H1 (cell line): Measurements from ENCODE around the gene RASSF5. TPM values are rescaled to one million over a fixed set of nuclear protein-coding genes. Genes with fewer than 3 reads are reported as not detected.
"Not testable (repeated sequence)": the region's sequence is repeated elsewhere in the genome, so short reads cannot be mapped to it uniquely, and the experiment has no call there.

ENCODE experiments used
- CTCF ChIA-PET: fragments of 300-600 bp; sonication (Branson Sonifier 250); formaldehyde crosslinking; loops from one replicate; lab custom pipeline; 2021; ENCODE audit not compliant: partially characterized antibody; lab: Charles Lee
- POLR2A ChIA-PET: fragments of 300-600 bp; sonication (Branson Sonifier 250); formaldehyde crosslinking; loops from one replicate; lab custom pipeline; 2021; ENCODE audit warnings: inconsistent platforms; ENCODE audit not compliant: partially characterized antibody; lab: Charles Lee
- DNase-seq, 2 experiments: peaks; one replicate each; pipeline versions ENCODE4 v3.0.0 to v3.0.0-alpha.2; 2010 to 2022; ENCODE audit warnings: low spot score in 2 of 2, low read depth in 1 of 2, mixed read lengths in 1 of 2
- FAIRE-seq: peaks from 2 replicates; lab custom pipeline; 2011; peaks lifted over from hg19 to GRCh38; lab: Jason Lieb, UNC
- H2AFZ ChIP-seq: 2 replicates; pipeline ENCODE4 v1.8.1; 2012; ENCODE audit warnings: low read length, inconsistent platforms
- H2AK5ac ChIP-seq: 2 replicates; pipeline ENCODE4 v1.6.1; 2013; ENCODE audit warnings: low read depth, low read length
- H2BK120ac ChIP-seq: replicated peaks from 2 replicates; pipeline ENCODE3; 2013; ENCODE audit warnings: low read depth, low read length, inconsistent platforms
- H2BK12ac ChIP-seq: 2 replicates; pipeline ENCODE4 v1.6.1; 2013; ENCODE audit warnings: low read depth, low read length
- H2BK15ac ChIP-seq: 2 replicates; pipeline ENCODE4 v1.6.1; 2013; ENCODE audit warnings: low read length
- H2BK20ac ChIP-seq: 2 replicates; pipeline ENCODE4 v1.6.1; 2013; ENCODE audit warnings: low read length
- H2BK5ac ChIP-seq: 2 replicates; pipeline ENCODE4 v1.6.1; 2013; ENCODE audit warnings: low read depth, low read length
- H3K14ac ChIP-seq: 2 replicates; pipeline ENCODE4 v1.6.1; 2013; ENCODE audit warnings: inconsistent platforms; ENCODE audit not compliant: insufficient read length
- H3K18ac ChIP-seq: 2 replicates; pipeline ENCODE4 v1.6.1; 2013; ENCODE audit warnings: low read length; ENCODE audit errors: extremely low read depth
- H3K23ac ChIP-seq: 2 replicates; pipeline ENCODE4 v1.6.1; 2013; ENCODE audit warnings: inconsistent platforms; ENCODE audit not compliant: insufficient read length
- H3K23me2 ChIP-seq: 2 replicates; pipeline ENCODE4 v1.6.1; 2013; ENCODE audit warnings: low read depth, low read length
- H3K27ac ChIP-seq: 2 replicates; pipeline ENCODE4 v1.6.1; 2011; ENCODE audit warnings: low read depth, low read length, inconsistent platforms
- H3K27me3 ChIP-seq, 4 experiments: replicated peaks in 1 of 4; 1 replicate in 1 of 4; 2 replicates in 3 of 4; pipeline versions ENCODE4 v1.6.1 to v1.8.1; 2011 to 2013; ENCODE audit warnings: low read length in 3 of 4, mild to moderate bottlenecking in 3 of 4, inconsistent platforms in 2 of 4, mixed read lengths in 2 of 4, moderate library complexity in 1 of 4; ENCODE audit not compliant: control insufficient read depth in 3 of 4, insufficient read depth in 3 of 4; ENCODE audit errors: extremely low read depth in 1 of 4
- H3K36me3 ChIP-seq, 4 experiments: 2 replicates each; pipeline versions ENCODE4 v1.6.1 to v1.8.1; 2011 to 2013; ENCODE audit warnings: mild to moderate bottlenecking in 4 of 4, low read length in 3 of 4, moderate library complexity in 2 of 4, control low read depth in 1 of 4, inconsistent platforms in 1 of 4; ENCODE audit not compliant: insufficient read depth in 4 of 4, control insufficient read depth in 2 of 4
- H3K4ac ChIP-seq: replicated peaks from 2 replicates; pipeline ENCODE3; 2013; ENCODE audit warnings: low read length, low read depth, mixed read lengths, inconsistent platforms; ENCODE audit not compliant: insufficient read length
- H3K4me1 ChIP-seq, 4 experiments: replicated peaks in 1 of 4; 1 replicate in 1 of 4; 2 replicates in 3 of 4; pipeline versions ENCODE4 v1.6.1 to v1.8.1; 2011 to 2013; ENCODE audit warnings: low read length in 3 of 4, inconsistent platforms in 2 of 4, mixed read lengths in 1 of 4; ENCODE audit not compliant: insufficient read depth in 4 of 4, control insufficient read depth in 3 of 4
- H3K4me2 ChIP-seq, 2 experiments: 2 replicates each; pipeline versions ENCODE4 v1.6.1 to v1.8.1; 2011 to 2013; ENCODE audit warnings: low read depth in 2 of 2, low read length in 2 of 2, control low read depth in 1 of 2, inconsistent platforms in 1 of 2, mild to moderate bottlenecking in 1 of 2; ENCODE audit not compliant: insufficient read depth in 1 of 2
- H3K4me3 ChIP-seq, 4 experiments: fragments of 200-600, 300-600 bp in 1 of 4; sonication (generic), shearing (Covaris generic), sonication (Bioruptor Twin) in 1 of 4; 2 replicates each; pipeline versions ENCODE4 v1.5.1 to v1.8.1; 2011 to 2016; ENCODE audit warnings: low read length in 4 of 4, low read depth in 3 of 4, control low read depth in 2 of 4, inconsistent platforms in 2 of 4, mild to moderate bottlenecking in 2 of 4, mixed read lengths in 1 of 4, moderate library complexity in 1 of 4; ENCODE audit not compliant: insufficient read depth in 2 of 4; ENCODE audit errors: extremely low read depth in 1 of 4
- H3K56ac ChIP-seq: replicated peaks from 2 replicates; pipeline ENCODE3; 2013; ENCODE audit warnings: low read depth, mild to moderate bottlenecking, mixed read lengths, low read length, inconsistent platforms; ENCODE audit not compliant: insufficient read length
- H3K79me1 ChIP-seq: 2 replicates; pipeline ENCODE4 v1.6.1; 2013; ENCODE audit warnings: low read depth, low read length, control low read depth
- H3K79me2 ChIP-seq, 2 experiments: 2 replicates each; pipeline versions ENCODE4 v1.6.1 to v1.8.1; 2012 to 2013; ENCODE audit warnings: low read length in 2 of 2, mild to moderate bottlenecking in 2 of 2, inconsistent platforms in 1 of 2; ENCODE audit not compliant: insufficient read depth in 2 of 2, control insufficient read depth in 1 of 2
- H3K9ac ChIP-seq, 4 experiments: replicated peaks in 1 of 4; 1 replicate in 1 of 4; 2 replicates in 3 of 4; pipeline versions ENCODE4 v1.6.1 to v1.8.1; 2011 to 2013; ENCODE audit warnings: low read depth in 3 of 4, low read length in 3 of 4, control low read depth in 2 of 4, mild to moderate bottlenecking in 2 of 4, moderate library complexity in 2 of 4, inconsistent platforms in 1 of 4; ENCODE audit errors: extremely low read depth in 1 of 4
- H3K9me3 ChIP-seq, 2 experiments: 2 replicates each; pipeline versions ENCODE4 v1.6.1 to v1.8.1; 2012 to 2013; ENCODE audit warnings: mild to moderate bottlenecking in 2 of 2, moderate library complexity in 2 of 2, control low read depth in 1 of 2, inconsistent platforms in 1 of 2, low read depth in 1 of 2, low read length in 1 of 2, mixed read lengths in 1 of 2; ENCODE audit not compliant: insufficient read depth in 2 of 2
- H4K20me1 ChIP-seq, 2 experiments: replicated peaks in 1 of 2; 2 replicates each; pipeline versions ENCODE3 to v1.8.1; 2011 to 2013; ENCODE audit warnings: inconsistent platforms in 2 of 2, low read length in 2 of 2, mild to moderate bottlenecking in 1 of 2; ENCODE audit not compliant: insufficient read depth in 2 of 2, control insufficient read depth in 1 of 2
- H4K5ac ChIP-seq: 2 replicates; pipeline ENCODE4 v1.6.1; 2013; ENCODE audit warnings: low read length, low read depth, mixed read lengths, inconsistent platforms; ENCODE audit not compliant: insufficient read length
- H4K8ac ChIP-seq: 2 replicates; pipeline ENCODE4 v1.8.0; 2013; ENCODE audit warnings: mild to moderate bottlenecking, moderate library complexity, low read length, inconsistent platforms; ENCODE audit not compliant: insufficient read depth; ENCODE audit errors: extremely low read depth
- H4K91ac ChIP-seq: replicated peaks from 2 replicates; pipeline ENCODE3; 2013; ENCODE audit warnings: low read length, mixed read lengths, inconsistent platforms; ENCODE audit not compliant: insufficient read length
- BCL11A ChIP-seq, 2 experiments: IDR thresholded peaks; one replicate each; pipeline ENCODE4 v1.6.1; 2011; ENCODE audit warnings: low read depth in 2 of 2, low read length in 2 of 2, mild to moderate bottlenecking in 2 of 2
- CHD1 ChIP-seq: IDR thresholded peaks from 2 replicates; pipeline ENCODE4 v1.6.1; 2012; ENCODE audit warnings: low read depth, low read length, improper control_type of control experiment
- KDM5A ChIP-seq: fragments of 200-600 bp; IDR thresholded peaks from 2 replicates; pipeline ENCODE4 v1.7.1; 2012; ENCODE audit warnings: mild to moderate bottlenecking, low read length, inconsistent platforms, mixed read lengths
- MAFK ChIP-seq: IDR thresholded peaks from 2 replicates; pipeline ENCODE4 v1.6.1; 2012; ENCODE audit warnings: low read depth, mild to moderate bottlenecking, improper control_type of control experiment, low read length
- SAP30 ChIP-seq: fragments of 300-600 bp; sonication (generic); IDR thresholded peaks from 2 replicates; pipeline ENCODE4 v1.7.1; 2012; ENCODE audit warnings: low read length, moderate library complexity, mild to moderate bottlenecking, inconsistent platforms; ENCODE audit not compliant: insufficient read depth, insufficient replicate concordance
- SUZ12 ChIP-seq: fragments of 200-600 bp; sonication (generic); IDR thresholded peaks from 2 replicates; pipeline ENCODE4 v1.6.1; 2012; ENCODE audit warnings: mild to moderate bottlenecking, inconsistent platforms, low read length, moderate library complexity, mixed read lengths
- WGBS, 2 experiments: shearing (Covaris generic) in 1 of 2; methylation state at CpG; one replicate each; pipeline versions ENCODE4 v1.1.6 to v1.1.7; 2013 to 2015; ENCODE audit warnings: low lambda C conversion rate in 2 of 2, mixed read lengths in 2 of 2, inconsistent platforms in 1 of 2, low coverage in 1 of 2, missing lambda C conversion rate in 1 of 2; ENCODE audit not compliant: insufficient replicate concordance in 2 of 2, insufficient coverage in 1 of 2, insufficient read length in 1 of 2; ENCODE audit errors: extremely low coverage in 1 of 2, missing lambda C conversion rate in 1 of 2; 5-methylcytosine and 5-hydroxymethylcytosine counted together
- polyA plus RNA-seq, 7 experiments: library from polyadenylated mRNA; depleted of rRNA in 3 of 7; stranded (reverse) in 5 of 7; unstranded in 2 of 7; fragments of >200 nt in 5 of 7; fragments of 200-250 nt in 2 of 7; gene quantifications; 1 replicate in 5 of 7; 2 replicates in 1 of 7; 4 replicates in 1 of 7; pipeline versions ENCODE4 v1.2.1 to v1.2.3, GENCODE V29; 2011 to 2013; ENCODE audit warnings: missing spikeins in 2 of 7, mixed read lengths in 2 of 7
- total RNA-seq: library from RNA; stranded (reverse); fragmentation: NEBNext Ultra II Directional; extraction: Animal tissue kit (Norgen Biotek cat#: 25700); gene quantifications from 2 replicates; pipeline ENCODE4 v1.2.1, GENCODE V29; 2021

The RASSF5 gene
- total and polyA plus RNA-seq, 2 of the 8 experiments (the other 6 are each of a cell fraction or from before 2014, with no cell fraction given) = 0.82 to 1.8 TPM

DNA sequence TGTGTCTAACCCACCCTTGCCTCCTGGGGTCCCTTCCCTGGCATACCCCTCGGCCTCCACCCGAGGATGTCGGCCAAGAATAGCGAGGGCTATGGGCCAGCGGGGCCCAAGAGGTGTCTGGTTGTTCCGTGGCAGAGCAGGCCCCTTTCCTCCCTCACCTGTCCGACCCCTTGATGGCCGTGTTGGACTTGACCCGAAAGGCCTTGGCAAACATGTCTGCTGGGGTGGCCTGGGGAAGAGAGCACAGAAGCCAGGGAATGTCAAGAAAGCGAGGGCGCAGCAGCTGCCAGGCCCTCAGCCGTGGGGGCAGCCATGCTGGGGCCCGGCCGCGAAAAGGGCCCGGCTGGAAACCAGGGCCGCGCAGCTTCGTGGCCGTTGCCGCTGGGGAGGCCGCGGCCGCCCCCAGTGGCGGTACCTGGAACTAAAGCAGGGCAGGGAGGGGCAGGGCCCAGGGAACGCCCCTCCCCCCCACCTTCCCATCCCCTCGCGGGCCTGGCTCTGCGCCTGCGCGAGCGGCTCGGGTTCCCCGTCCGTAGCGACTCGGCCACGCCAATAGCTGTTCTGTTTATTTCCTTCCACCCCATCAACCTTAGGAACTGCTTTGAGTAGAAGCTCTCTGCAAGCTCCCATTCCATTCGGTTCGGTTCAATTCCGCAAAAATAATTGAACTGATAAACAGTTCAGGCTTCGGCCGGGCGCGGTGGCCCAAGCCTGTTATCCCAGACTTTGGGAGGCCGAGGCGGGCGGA, 105.0 kb downstream of the RASSF5 start, which contains the start of gene EIF2D (continued):
- TF ChIP-seq MAFK (no peak), KDM5A (peak; percentile 98), SAP30 (no peak), SUZ12 (no peak), BCL11A (IDR thresholded peaks at IDR 0.05; ENCODE audit: low read depth in 2 of 2, low read length in 2 of 2) (no peak), CHD1 (no peak)

DNA sequence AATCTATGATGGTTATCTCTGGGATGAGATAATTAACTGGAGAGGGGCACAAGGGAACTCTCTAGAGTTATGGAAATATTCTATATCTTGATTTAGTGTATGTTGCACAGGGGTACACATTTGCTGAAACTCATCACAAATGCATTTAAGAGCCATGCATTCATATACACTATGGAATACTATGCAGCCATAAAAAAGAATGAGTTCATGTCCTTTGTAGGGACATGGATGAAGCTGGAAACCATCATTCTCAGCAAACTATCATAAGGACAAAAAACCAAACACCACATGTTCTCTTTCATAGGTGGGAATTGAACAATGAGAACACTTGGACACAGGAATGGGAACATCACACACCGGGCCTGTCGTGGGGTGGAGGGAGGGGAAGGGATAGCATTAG, 119.1 kb downstream of the RASSF5 start:
- H3K14ac ChIP-seq, H2BK12ac ChIP-seq, H3K27ac ChIP-seq, H3K18ac ChIP-seq, H3K79me1 ChIP-seq, H3K23ac ChIP-seq, H4K91ac ChIP-seq, H3K4me3 ChIP-seq, H3K4me1 ChIP-seq, H3K56ac ChIP-seq, H3K79me2 ChIP-seq, H3K9ac ChIP-seq, H3K23me2 ChIP-seq, H2BK20ac ChIP-seq, H2BK5ac ChIP-seq, H4K20me1 ChIP-seq, H2AFZ ChIP-seq, H3K27me3 ChIP-seq, H2AK5ac ChIP-seq, H3K36me3 ChIP-seq, H3K9me3 ChIP-seq, H3K4ac ChIP-seq, H2BK15ac ChIP-seq, H4K5ac ChIP-seq, FAIRE-seq, DNase-seq, H4K8ac ChIP-seq, H3K4me2 ChIP-seq, H2BK120ac ChIP-seq: not testable (repeated sequence)
- CTCF ChIA-PET = interaction anchor here (1.1 to 19.2 kb wide), 4 partner anchors 14 to 356 kb away, joined by 4 to 666 read pairs (median 22); partner anchors contain the start of gene EIF2D
- WGBS, 2 experiments = 93% methylated on average over 2 of the region's 2 CpGs; no CpG with 5 or more reads in 1 of the 2 experiments
- POLR2A ChIA-PET = interaction anchor here (0.7 kb wide), 1 partner anchor 14 kb away, joined by 3 read pairs; the partner anchor contains the start of gene EIF2D
